Stimulated activated CD4-positive, alpha-beta T cell treated with anti-CD3 and anti-CD28 coated beads, Interleukin-4, amount 100 ng/mL, for 1 hour (primary cell): ENCODE measurements around the gene RXYLT1.

Source experiments
- DNase-seq: peaks from one replicate; pipeline ENCODE4 v3.0.0-alpha.2; 2020

The RXYLT1 gene

GRCh38 chr12:63844391-63845341 is 65.0 kb downstream of the RXYLT1 start, which contains the start of gene SRGAP1:
SRGAP1 (plus strand) TSS chr12:63844700; CDS start chr12:63844817, 117 bp downstream.
- no peak for DNase-seq

GRCh38 chr12:63845726-63846125 is 66.0 kb downstream of the RXYLT1 start:
- no peak for DNase-seq

- no peak for DNase-seq
These were observed 66.7 kb downstream of the RXYLT1 start for GRCh38 chr12:63846238-63846967.

GRCh38 chr12:63848450-63848849 is 68.7 kb downstream of the RXYLT1 start:
- no peak for DNase-seq

- DNase-seq: no peak
These were observed 69.5 kb downstream of the RXYLT1 start for GRCh38 chr12:63849106-63849620.

GRCh38 chr12:63849641-63850040 is 69.9 kb downstream of the RXYLT1 start:
- DNase-seq: no peak

GRCh38 chr12:63853978-63854377 is 74.3 kb downstream of the RXYLT1 start:
- DNase-seq: no peak

GRCh38 chr12:63855299-63855698 is 75.6 kb downstream of the RXYLT1 start:
- no peak for DNase-seq

- DNase-seq: no peak
These were observed 78.3 kb downstream of the RXYLT1 start for GRCh38 chr12:63857771-63858670.
